ENCODE data around the gene CDKN2AIPNL. TPM values are rescaled to one million over a fixed set of nuclear protein-coding genes. Genes with fewer than 3 reads are reported as not detected.

The CDKN2AIPNL gene
- total RNA-seq, 1 experiment from 2014 or later = 57.5 TPM

DNA sequence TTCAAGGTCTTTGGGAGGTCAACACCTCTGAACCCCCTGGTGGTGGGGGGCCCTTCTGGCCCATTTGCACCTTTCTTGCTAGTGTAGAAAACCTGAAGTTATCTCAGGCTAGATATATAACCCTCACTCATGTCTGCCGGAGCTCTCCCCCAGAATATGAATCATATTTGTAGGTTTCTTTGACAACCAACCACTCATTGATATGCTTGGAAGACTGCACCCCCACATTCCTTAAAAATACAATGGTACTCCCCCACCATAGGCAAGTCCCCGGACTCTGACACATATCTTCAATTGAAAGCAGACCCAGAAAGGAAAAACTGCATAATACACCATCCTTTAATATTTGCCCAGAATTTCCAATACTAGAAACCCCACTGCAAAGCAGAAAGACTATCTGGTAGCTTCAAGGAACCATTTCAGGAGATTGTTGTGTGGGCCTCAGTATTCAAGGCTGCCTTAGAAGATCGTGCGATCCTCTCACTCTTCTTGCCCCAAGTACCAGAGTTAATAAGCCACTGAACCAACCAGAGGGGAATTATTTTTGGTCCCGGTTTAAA lies 41.3 kb downstream of the CDKN2AIPNL start:
- in situ Hi-C loops (cut with HindIII; ENCODE audit: low sequenced_read_pairs) = no loop called here
- no peak for DNase-seq (ENCODE audit: low spot score)

DNA sequence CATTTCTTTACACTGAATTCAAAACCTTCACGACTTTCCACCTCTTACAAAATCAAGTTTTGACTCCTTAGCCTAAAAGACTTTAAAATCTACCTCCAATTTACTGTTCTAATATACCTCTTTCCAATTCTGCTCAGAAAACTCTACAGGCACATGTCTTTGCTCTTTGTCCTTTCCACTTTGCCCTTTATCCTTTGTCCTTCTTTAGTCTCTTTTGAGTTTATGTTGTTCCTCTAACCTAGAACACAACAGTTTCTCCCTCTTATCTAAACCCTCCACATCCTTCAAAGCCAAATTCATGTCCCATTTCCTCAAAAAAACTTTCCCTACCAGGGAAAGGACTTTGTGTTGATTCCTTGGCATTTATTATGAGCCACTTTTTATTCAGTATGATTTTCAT lies 46.1 kb downstream of the CDKN2AIPNL start:
- DNase-seq (ENCODE audit: low spot score) = no peak
- in situ Hi-C loops (cut with HindIII; ENCODE audit: low sequenced_read_pairs) = no loop called here

DNA sequence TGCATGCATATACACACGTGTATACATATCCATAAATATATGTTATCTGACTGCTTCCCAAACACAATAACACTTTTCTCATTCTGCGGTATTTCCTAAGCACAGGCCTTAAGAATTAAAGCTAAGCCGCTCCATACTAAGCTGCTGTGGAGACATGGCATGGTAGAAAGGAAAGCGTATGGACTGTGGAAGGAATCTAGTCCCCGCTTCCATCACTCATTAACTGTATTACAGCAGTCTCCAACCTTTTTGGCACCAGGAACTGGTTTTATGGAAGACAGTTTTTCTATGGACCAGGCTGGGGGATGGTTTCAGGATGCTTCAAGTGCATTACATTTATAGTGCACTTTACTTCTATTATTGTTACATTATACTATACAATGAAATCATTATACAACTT lies 56.0 kb downstream of the CDKN2AIPNL start:
- no peak for DNase-seq (ENCODE audit: low spot score)
- in situ Hi-C loops (cut with HindIII; ENCODE audit: low sequenced_read_pairs) = no loop called here

Other genes starting within 250 kb of the CDKN2AIPNL start
- 396 and 436 TPM in 2 replicates for gene SKP1, start 234.9 kb downstream of the CDKN2AIPNL start, total RNA-seq (2014; rRNA removed; shearing (Covaris generic))
- gene PPP2CA, start 185.8 kb downstream of the CDKN2AIPNL start, total RNA-seq (2014; rRNA removed; shearing (Covaris generic)) = 304 and 405 TPM in 2 replicates
- gene CDKL3, start 44.7 kb downstream of the CDKN2AIPNL start, total RNA-seq (2014; rRNA removed; shearing (Covaris generic)) = 2.3 and 4.6 TPM in 2 replicates
- gene UBE2B, start 40.3 kb downstream of the CDKN2AIPNL start, total RNA-seq (2014; rRNA removed; shearing (Covaris generic)) = 31.6 and 35.8 TPM in 2 replicates
- gene JADE2, start 113.8 kb upstream of the CDKN2AIPNL start, total RNA-seq (2014; rRNA removed; shearing (Covaris generic)) = 24.4 and 25.8 TPM in 2 replicates
- 29.6 and 41.2 TPM in 2 replicates for gene SAR1B, start 220.9 kb upstream of the CDKN2AIPNL start, total RNA-seq (2014; rRNA removed; shearing (Covaris generic))
- gene SEC24A, start 236.9 kb upstream of the CDKN2AIPNL start, total RNA-seq (2014; rRNA removed; shearing (Covaris generic)) = 6.8 and 8.0 TPM in 2 replicates